Astrocyte of the hippocampus (primary cell): ENCODE results near the gene RFFL.

ENCODE experiments used
- DNase-seq: peaks from one replicate; pipeline ENCODE4 v3.0.0; 2011; ENCODE audit warnings: low read depth, low spot score

Gene RFFL

GRCh38 chr17:35081638-35082037 is 18.1 kb upstream of the RFFL start:
- DNase-seq, result no peak

GRCh38 chr17:35080536-35080935 is 17.0 kb upstream of the RFFL start:
- no peak for DNase-seq

- no peak for DNase-seq
Observed at GRCh38 chr17:35079547-35080423, 16.3 kb upstream of the RFFL start.

- no peak for DNase-seq
Observed at GRCh38 chr17:35076874-35077273, 13.4 kb upstream of the RFFL start.

GRCh38 chr17:35074711-35075707 is 11.5 kb upstream of the RFFL start:
- DNase-seq, result no peak

GRCh38 chr17:35073991-35074627 is 10.6 kb upstream of the RFFL start:
- no peak for DNase-seq

- no peak for DNase-seq
Observed at GRCh38 chr17:35073183-35073790, 9.8 kb upstream of the RFFL start.

GRCh38 chr17:35069311-35069710 is 5.8 kb upstream of the RFFL start:
- DNase-seq, result no peak

GRCh38 chr17:35068249-35068648 is 4.7 kb upstream of the RFFL start:
- no peak for DNase-seq

- DNase-seq, result no peak
Observed at GRCh38 chr17:35065880-35066279, 2.4 kb upstream of the RFFL start.

- no peak for DNase-seq
Observed at GRCh38 chr17:35064516-35065215, 1.2 kb upstream of the RFFL start.

- DNase-seq, result no peak
Observed at GRCh38 chr17:35062308-35062707, 1.2 kb downstream of the RFFL start.

- no peak for DNase-seq
Observed at GRCh38 chr17:35057332-35057915, 6.1 kb downstream of the RFFL start.

GRCh38 chr17:35056013-35056412 is 7.5 kb downstream of the RFFL start:
- DNase-seq, result no peak

GRCh38 chr17:35053204-35053603 is 10.3 kb downstream of the RFFL start:
- DNase-seq, result no peak

- peak; percentile 53 for DNase-seq
Observed at GRCh38 chr17:35052780-35053179, 10.7 kb downstream of the RFFL start.

- peak; percentile 74 for DNase-seq
Observed at GRCh38 chr17:35052241-35052610, 11.3 kb downstream of the RFFL start.

- DNase-seq, result peak; percentile 82
Observed at GRCh38 chr17:35051579-35052240, 11.8 kb downstream of the RFFL start.

- DNase-seq, result no peak
Observed at GRCh38 chr17:35051183-35051578, 12.3 kb downstream of the RFFL start.

- DNase-seq, result no peak
Observed at GRCh38 chr17:35050170-35050569, 13.3 kb downstream of the RFFL start.
